ENCODE data around the gene HIP1R.

The HIP1R gene

DNA sequence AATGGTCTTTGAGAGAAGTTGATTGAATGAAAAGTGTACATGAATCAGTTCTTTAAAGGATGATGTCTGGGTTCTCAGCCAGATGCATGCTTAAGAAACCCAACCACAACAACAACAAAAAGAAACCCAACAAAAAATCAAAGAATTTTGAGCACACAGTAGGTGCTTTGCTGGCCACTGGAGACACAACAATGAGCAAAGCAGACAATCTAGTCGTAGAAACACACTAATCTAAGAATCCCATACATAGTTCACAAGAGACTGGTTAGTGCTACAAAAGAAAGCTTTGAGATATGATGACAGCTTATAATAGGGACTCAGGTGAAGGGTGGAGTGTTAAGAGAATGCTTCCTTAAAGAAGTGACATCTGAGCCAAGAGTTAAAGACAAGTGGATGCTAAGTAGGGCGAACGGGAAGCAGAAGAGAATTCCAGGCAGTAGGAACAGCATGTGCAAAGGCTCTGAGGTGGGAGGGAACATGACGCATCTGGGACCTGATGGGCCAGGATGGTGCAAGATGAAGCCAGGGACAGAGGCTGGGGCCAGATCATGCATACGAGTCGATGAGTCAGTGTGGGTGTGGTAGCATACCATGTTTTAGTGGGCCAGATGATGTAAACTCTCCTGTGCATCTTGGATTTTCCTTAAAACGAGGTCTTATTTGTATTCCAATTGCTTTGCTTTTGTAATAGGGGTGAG is 4.6 kb upstream of the HIP1R start:
- DNase-seq (ENCODE audit: low read depth in 2 of 2), result no peak

DNA sequence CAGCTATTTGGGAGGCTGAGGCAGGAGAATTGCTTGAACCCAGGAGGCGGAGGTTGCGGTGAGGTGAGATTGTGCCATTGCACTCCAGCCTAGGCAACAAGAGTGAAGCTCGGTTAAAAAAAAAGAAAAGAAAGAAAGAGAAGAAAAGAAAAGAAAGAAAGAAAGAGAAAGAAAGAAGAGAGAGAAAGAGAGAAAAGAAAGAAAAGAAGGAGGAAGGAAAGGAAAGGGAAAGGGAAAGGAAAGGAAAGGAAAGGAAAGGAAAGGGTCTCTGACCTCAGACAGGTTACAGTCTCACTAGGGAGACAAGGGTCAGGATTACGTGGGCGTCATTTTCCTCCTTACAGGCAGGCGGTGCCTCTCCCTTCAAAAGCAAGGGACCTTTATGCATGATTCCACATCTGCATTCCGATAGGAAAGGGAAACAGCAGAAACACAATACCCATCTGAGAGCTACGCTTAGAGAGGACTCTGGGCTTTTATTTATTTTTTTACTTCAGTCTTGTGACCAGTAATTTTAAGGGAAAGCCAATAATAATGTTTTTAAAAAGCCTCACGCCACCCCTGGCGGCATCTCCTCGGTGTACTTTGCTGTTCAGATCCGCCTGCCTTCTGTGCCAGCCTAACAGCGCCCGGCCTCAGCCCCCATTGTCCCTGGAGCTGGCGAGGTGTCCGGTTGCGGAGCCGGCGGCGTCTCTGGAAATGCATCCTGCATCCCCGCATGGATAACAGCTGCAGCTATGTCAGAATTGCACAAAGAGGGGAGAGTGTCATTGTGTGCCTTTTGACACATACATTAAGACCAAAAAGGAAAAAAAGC is 945 bp upstream of the HIP1R start:
- no peak for DNase-seq (ENCODE audit: low read depth in 2 of 2)

DNA sequence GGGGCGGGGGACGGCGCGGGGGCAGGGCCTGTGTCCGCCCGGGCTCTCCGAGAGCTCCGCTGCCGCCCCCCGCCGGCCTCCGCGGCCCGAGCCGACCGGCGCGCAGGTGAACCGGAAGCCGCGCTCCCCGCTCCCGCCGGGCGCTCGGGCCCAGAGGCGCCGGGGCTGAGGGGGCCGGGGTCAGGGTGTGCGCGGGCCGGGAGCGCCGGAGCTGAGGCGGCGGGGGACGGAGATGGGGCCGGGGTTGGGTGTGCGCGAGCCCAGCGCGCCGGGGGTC is 431 bp downstream of the HIP1R start:
- DNase-seq (ENCODE audit: low read depth in 2 of 2), result peak in 1 of 2 donors; percentile 27

DNA sequence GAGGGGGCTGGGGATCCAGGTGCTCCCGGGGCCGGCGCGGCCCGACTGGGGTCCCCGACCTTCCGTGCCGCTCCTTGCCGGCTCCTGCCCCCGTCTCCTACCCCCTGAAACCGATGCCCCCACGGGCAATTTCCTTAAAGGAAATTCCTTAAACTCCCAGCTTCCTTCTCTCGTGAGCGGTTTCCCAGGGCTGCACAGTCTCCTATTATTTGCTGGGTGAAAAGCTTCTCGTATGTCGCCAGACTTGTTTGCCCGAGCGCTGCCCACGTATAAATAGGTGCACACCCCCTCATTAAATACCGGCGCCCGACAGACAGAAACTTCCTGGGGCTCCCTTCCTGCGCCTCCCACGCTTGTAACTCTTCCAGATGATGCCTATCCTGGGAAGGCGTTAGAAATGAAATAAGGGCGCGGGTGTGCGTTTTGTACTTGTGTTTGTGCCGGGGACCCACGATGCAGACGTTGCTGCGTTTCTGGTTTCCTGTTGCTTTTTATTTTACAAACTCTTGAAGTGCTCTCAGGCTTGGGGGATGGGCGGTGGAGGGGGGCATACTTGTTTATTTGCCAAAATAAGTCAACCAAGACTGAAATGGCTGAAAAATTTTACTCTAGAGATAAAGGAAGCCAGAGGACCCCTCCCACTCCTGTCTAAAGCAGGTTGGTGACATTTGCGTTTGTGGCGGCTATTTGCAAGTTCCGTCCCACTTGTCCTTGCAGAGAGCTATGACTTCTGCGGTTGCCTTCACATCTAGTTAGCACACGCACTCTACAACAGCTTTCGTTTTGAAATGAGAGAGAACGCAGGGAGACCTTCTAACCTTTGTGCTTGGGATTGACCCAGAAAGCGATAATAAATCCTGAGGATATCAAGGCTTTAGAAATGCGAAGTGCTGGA is 1.0 kb downstream of the HIP1R start:
- peak; percentile 20 for DNase-seq (ENCODE audit: low read depth in 2 of 2)

DNA sequence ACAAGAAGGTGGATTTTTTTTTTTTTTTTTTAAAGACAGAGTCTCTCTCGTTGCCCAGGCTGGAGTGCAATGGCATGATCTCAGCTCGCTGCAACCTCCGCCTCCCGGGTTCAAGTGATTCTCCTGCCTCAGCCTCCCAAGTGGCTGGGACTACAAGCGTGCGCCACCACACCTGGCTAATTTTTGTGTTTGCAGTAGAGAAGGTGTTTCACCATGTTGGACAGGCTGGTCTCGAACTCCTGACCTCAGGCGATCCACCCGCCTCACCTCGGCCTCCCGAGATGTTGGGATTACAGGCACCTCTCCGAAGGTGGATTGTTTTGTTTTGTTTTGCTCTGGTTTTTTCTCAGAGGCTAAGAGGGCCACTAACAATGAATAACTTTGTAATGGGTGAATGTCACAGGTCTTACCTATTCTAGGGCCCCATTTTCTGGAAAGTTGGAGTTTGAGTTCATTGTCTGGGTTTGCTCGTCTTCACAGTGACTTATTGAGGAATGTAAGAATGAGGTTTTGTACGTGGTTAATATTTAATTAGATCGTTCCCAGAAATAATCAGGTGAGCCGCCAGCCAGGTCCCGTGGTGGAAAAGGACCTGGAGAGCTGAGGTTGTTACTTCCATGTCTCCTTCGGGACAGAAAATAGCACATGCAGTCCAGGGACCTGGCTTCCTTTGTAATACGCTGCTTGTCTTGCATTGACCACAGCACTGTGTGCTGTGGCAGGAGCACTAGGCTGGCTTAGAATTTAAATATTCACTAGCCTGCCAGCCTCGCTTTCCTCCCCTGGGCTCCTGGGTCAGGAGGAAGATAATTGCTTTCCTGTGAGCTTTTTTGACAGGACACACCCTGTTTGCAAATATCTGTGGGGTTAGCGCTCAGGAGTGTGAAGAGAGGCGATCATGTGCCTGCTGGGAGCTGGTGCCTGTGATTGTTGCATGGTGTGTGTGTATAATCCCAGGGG is 2.3 kb downstream of the HIP1R start:
- DNase-seq (ENCODE audit: low read depth in 2 of 2), result no peak

DNA sequence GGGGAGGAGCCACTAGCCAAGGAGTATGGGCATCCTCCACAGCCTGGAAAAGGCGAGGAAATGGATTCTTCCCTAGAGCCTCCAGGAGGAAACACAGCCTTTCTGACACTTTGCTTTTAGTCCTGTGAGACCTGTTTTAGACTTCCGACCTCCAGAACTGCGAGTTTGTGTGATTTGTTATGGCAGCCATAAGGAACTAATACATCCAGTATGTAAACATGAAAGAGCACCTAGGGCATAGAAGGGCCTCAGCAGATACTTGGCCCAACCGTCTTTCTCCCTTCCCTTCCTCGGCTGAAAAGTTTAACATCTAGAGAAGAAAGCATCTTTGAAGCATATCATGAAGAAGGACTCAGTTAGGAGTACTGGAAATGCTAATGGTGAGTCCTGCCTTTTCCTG is 3.6 kb downstream of the HIP1R start:
- no peak for DNase-seq (ENCODE audit: low read depth in 2 of 2)

DNA sequence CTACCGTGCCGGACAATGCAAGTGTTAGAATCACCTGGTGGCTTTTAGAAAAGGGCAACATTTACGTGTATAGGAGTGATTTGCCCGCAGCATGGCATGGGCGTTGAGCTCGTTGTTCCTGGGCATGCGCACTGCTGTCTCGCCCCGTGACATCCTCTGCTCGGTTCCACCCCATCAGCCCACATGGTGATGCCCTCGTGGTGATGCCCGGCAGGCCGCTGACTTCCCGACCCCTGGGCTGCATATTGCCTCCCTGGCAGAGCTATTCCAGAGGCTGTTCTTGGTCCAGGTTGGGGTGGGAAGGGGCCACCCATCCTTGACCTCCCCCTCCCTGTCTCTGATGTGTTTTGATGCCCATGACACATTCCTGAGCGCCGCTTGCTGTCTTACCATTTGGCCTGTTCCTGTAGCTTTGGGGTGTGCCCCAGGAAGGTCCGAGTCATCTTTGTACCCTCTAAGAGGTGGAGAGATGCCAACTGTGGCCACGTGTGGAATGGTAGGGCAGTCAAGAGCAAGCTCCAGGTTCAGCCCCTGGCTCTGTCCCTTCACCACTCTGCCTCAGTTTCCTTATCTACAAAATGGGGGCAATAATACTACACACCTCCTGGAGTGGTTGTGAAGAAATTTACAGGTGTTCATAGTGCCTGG is 4.8 kb downstream of the HIP1R start:
- no peak for DNase-seq (ENCODE audit: low read depth in 2 of 2)

DNA sequence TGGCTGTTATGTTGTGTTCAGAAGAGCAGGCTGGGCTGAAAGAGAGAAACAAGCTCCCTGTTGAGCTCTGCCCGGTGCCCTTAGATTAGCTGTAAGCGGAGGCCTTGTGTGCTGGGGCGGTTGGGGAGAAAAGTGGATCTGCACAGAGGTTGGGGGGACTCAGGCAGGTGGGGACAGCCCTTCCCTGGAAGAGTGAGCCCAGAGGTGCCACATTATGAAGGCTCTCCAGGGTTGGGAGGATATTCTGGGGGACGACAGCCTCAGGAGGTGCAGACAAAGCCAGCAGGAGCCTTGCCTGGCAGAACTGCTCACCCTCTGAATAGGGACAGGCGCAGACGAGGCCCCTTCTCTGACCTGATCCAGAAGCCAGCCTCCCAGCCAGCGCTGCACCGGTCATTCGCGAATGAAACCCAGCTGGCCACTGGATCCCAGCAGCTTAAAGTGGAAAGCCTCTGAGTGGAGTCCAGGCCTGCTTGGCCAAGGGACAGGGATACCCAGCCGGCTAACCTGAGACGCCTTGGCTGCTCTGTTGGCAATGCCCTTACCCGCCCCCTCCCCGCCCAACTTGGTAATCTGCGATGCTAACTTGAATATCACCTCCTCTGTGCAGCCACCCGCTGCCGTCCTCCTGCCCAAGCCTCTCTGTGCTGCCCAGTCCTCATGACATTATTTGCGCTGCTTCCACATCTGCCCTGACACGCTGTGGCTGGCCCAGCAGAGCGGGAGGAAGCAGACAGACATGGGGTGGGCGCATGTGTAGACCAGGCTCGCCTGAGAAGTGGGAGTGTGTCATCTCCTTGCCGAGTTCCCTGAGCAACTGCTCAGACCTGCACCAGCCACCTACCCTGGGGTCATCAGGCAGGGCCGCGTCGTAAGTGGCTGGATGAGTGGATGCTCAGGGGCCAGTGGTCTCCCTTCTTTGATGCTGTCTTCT is 5.6 kb downstream of the HIP1R start:
- DNase-seq (ENCODE audit: low read depth in 2 of 2), result no peak

DNA sequence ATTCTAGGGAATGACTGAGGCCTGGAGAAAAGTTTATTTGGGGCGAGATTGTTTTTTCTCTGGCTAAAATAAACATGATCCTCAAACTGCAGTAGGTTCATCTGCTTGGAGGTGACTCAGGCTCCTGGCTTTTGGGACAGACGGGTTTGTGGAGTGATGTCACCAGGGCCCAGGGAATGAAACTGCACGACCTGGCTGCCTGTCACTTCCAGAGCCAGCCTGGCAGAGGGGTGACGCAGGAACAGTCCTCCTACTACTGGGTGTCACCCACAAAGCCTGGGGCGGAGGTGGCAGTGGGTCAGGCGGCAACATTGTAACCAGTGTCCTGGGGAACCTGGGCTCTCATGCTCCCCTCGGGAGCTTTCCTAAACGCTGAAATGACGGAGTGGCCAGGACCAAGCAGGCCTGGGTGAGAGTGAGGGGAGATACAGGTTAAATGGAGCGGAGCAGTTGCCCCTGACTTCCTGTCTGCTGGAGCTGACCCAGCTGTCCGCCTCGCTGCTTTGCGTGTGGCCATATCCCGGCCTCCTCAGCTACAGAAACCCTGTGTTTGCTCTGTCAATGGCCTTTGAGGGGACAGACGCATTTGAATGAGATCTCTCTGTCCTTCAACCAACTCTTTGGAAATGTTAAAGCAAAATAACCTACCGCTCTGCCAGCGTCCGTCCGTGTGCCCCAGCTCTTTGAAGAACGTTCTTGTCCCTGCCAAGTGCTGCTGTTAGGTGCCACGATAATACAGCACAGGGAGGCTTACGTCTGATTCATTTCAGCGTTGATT is 6.5 kb downstream of the HIP1R start:
- no peak for DNase-seq (ENCODE audit: low read depth in 2 of 2)

DNA sequence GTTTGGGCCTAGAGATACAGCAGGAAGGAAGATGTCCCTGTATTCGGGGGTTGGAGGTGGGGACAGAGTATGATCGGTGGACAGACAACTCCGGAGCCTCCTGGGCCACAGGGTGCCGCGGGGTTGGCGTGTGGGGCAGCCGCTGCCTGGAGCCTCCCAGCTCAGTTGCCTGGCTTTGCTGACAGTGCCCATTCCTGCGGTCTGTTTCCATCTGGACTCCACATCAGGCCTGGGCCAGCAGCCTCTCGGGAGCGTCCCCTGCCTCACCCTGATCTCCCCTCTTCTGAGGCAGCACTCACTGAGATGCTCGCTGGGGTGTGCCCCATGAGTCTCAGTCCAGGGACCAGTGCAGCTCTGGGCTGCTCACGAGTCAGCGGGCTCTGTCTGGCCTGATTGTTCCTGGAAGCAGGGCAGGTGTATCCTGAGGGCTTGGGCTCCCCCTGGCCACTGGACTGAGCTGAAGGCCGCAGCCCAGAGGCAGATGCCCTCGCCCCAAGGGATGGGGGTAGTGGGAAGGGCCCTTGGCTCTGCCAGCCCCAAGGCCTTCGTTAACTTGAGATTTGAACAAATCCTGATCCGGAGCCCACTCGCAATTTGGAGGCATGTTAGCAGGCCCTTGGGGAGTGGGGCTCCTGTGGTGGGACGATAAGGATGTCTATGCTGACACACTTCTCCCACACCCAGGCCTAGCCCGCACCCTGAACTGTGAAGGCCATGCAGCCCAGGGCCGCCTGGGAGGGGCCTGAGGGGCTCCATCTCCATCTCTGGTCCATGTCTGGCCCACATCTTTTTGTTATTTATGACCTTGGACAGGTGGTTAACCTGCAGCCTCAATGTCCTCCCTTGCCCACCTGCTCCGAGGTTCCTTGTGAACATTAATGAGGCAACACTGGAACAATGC is 7.5 kb downstream of the HIP1R start:
- no peak for DNase-seq (ENCODE audit: low read depth in 2 of 2)

DNA sequence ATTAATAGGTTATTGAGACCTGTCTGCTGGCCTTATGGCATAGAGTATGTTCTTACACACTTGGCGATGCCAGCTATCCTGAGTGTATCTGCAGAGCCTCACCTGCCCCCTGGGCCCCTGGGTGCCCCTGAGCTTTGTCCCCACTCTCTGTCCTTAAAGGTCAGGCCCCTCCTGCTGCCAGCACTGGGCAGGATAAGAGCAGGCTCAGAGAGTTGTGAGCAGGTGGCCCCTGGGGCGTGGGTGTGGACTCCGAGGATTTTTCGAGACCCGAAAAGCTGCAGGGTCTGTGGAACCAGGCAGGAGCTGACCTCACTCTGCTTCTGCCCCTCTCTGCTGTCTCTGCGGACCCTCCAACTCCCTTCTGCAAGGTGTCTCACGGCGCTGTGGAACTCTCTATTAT is 8.2 kb downstream of the HIP1R start:
- no peak for DNase-seq (ENCODE audit: low read depth in 2 of 2)

DNA sequence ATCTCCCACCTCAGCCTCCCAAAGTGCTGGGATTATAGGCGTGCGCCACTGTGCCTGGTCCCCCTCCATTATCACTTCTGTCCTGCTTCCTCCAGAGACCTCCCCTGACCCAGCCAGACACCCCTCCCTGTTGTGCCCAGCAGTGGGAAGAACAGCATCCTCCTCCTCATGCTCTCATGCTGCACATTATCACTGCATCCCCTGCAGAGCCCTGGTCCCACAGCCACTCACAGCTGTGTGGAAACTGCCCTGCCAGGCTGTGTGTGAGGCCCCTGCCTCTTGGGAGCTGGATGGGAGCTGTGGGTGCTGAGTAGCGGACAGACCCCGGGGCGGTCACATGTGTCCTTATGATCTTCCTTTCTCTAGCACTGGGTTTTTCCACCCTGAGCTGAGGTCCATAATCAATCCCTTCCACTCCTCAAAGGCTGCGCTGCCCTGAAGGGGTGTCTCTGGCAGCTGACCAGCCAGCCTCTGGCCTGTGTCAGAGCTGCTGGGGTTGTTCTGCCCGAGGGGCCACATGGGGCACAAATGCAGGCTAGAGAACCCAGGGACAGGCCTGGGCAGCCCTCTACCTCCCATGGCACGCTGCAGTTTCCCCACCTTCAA is 9.2 kb downstream of the HIP1R start:
- DNase-seq (ENCODE audit: low read depth in 2 of 2), result no peak

DNA sequence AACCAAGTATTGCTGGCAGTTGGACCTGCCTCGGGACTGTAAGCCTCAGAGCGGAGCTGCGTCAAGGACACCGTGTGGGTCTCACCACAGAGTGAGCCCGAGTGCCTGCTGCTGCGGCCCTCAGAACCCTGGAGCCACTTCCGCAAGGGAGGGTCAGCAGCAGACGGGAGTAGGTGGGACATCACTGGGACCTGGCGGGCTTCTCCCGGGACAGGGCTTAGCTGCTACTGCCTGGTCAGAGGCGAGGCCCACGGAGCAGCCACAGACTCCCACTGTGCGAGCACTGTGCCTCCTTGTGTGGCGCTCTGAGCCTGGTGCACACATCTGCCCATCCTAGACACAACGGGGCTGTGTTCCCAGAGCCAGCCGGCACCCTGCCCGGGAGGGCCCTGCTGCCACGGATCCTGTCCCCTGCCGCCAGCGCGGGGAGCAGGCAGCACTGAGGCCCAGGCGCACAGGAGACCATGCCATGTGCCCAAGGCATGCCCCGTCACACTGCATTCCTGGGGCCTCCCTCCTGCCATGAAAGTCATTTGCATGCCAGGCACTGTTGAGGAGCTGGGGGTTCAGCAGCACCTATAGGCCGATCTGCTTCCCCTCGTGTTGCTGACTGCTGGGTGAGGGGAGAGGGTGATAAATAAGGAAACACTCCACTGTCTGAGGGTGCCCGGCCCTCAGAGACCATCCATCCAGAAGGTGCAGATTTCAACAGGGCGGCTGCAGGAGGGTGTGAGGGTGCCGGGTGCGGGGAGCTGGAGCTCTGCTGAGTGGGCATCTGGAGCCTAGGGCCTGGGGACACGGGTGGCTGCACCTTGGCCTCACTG is 10.0 kb downstream of the HIP1R start:
- DNase-seq (ENCODE audit: low read depth in 2 of 2), result no peak

DNA sequence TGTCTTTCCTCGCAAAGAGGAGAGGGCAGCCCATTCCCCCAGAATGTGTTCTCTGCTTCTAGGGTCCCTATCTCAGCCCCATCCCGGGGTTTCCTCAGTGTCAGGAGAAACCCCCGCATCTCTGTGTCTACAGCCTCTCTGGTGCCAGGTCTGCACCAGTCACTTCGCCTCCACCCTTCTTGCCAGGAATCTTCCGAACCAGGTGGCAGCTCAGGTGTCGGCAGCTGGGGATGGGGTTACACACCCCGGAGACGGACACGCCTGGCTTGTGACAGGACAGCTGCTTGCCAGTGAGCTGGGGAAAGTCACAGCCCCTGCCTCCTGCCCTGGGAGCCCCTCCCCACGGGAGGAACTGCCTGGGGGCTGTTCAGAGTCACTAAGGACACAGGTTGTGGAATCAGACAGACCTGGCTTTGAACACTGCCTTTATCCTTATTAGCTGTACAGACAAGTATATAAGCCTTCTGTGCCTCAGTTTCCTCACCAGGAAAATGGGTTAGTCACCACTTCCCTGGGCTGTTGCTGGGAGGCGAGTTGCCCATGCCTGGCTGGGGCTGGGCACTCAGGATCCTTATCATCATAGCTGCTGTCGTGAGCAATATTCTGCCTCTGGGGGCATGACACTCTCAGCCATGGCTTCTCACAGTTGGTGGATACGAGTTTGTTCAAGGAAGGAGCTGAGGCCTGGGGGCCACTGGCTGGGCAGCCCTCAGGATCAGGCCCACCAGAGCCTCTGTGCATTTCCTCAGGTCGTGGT is 10.8 kb downstream of the HIP1R start:
- no peak for DNase-seq (ENCODE audit: low read depth in 2 of 2)

DNA sequence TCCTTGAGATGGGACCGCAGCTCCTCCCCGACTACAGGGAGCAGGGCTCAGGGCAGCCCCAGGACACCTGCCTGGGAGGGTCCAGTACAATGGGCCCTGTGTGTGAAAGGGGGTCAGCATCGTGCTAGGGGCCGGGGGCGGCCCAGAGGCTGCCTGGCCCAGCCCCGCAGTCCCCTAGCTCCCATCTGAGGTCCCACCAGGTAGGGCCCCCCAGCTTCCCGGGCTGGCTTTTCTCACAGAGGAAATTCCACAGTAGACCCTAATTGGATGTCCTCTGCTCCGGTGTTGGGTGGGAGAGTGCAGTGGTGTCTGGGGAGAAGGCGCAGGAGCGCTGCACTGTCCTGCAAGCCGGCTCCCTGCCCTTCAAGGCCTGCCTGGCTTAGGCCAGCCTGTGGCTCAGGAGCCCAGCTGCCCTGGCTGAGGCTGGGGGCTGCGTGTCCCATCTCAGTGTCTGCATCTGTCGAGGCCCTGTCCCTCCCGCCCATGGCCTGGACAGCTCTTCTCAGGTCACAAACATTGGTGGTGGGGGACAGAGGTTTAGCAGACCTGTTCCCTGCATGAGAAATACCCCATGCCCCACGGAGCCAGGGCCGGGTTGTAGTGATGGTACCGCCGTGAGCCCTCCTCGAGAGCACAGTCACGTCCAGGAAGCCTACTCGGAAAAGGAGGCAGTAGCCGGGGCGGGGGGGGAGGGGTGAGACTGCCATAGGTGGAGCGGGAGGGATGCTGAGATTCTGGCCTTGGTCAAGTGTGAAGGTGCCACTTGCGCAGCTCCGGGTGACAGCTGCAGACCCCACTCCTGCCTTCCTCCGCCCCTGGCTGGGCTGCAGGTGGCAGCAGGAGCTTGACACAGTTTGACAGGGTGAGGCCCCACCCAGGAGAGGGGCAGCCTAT is 11.6 kb downstream of the HIP1R start:
- no peak for DNase-seq (ENCODE audit: low read depth in 2 of 2)

All from stimulated activated CD8-positive, alpha-beta memory T cell treated with anti-CD3 and anti-CD28 coated beads, Interleukin-7, amount 100 ng/mL, for 4 hours (primary cell).